ENCODE results near the gene DBF4B. TPM values are rescaled to one million over a fixed set of nuclear protein-coding genes. Genes with fewer than 3 reads are reported as not detected.
A peak's percentile ranks its signal among the peaks of the same experiment; 100 is the strongest.

The DBF4B gene
- total RNA-seq, 1 donor from 2014 or later: 27.7 TPM

- H3K4me3 Mint-ChIP-seq: no peak overlapping the region
- no peak overlapping the region for H3K27ac Mint-ChIP-seq
- H3K36me3 Mint-ChIP-seq: no peaks in the 10 kb centered on the region
- H3K4me1 Mint-ChIP-seq (ENCODE audit: unreplicated experiment): no peaks in the 10 kb centered on the region
- H3K27me3 Mint-ChIP-seq: peaks cover 10% of the 10 kb centered on the region
- DNase-seq (ENCODE audit: extremely low spot score, unreplicated experiment): no peak
- H3K9me3 Mint-ChIP-seq: no peaks in the 10 kb centered on the region
- TF ChIP-seq CTCF (conservative IDR thresholded peaks at IDR 0.05): no peak
Observed at GRCh38 chr17:44765965-44766364, 57.5 kb downstream of the DBF4B start.

GRCh38 chr17:44766409-44767038 is 58.1 kb downstream of the DBF4B start:
- Mint-ChIP-seq H3K4me1 (ENCODE audit: unreplicated experiment) (no peaks in the 10 kb centered on the region), H3K36me3 (no peaks in the 10 kb centered on the region), H3K27me3 (peaks cover 4% of the 10 kb centered on the region), H3K9me3 (no peaks in the 10 kb centered on the region), H3K27ac (no peak overlapping the region), H3K4me3 (no peak overlapping the region)
- TF ChIP-seq CTCF (conservative IDR thresholded peaks at IDR 0.05): no peak
- DNase-seq (ENCODE audit: extremely low spot score, unreplicated experiment): no peak

GRCh38 chr17:44767493-44767892 is 59.0 kb downstream of the DBF4B start:
- Mint-ChIP-seq H3K27ac (no peak overlapping the region), H3K4me1 (ENCODE audit: unreplicated experiment) (no peaks in the 10 kb centered on the region), H3K36me3 (no peaks in the 10 kb centered on the region), H3K27me3 (peaks cover 1% of the 10 kb centered on the region), H3K9me3 (no peaks in the 10 kb centered on the region), H3K4me3 (no peak overlapping the region)
- TF ChIP-seq CTCF (conservative IDR thresholded peaks at IDR 0.05): no peak
- DNase-seq (ENCODE audit: extremely low spot score, unreplicated experiment): no peak

GRCh38 chr17:44768505-44769142 is 60.2 kb downstream of the DBF4B start:
- no peak overlapping the region for H3K27ac Mint-ChIP-seq
- H3K4me3 Mint-ChIP-seq: no peak overlapping the region
- no peak for TF ChIP-seq CTCF (conservative IDR thresholded peaks at IDR 0.05)
- H3K36me3 Mint-ChIP-seq: no peaks in the 10 kb centered on the region
- DNase-seq (ENCODE audit: extremely low spot score, unreplicated experiment): no peak
- H3K4me1 Mint-ChIP-seq (ENCODE audit: unreplicated experiment): no peaks in the 10 kb centered on the region
- no peaks in the 10 kb centered on the region for H3K9me3 Mint-ChIP-seq
- no peaks in the 10 kb centered on the region for H3K27me3 Mint-ChIP-seq

- DNase-seq (ENCODE audit: extremely low spot score, unreplicated experiment): peak; percentile 62
- Mint-ChIP-seq H3K9me3 (no peaks in the 10 kb centered on the region), H3K4me3 (no peak overlapping the region), H3K27me3 (no peaks in the 10 kb centered on the region), H3K4me1 (ENCODE audit: unreplicated experiment) (no peaks in the 10 kb centered on the region), H3K27ac (no peak overlapping the region), H3K36me3 (no peaks in the 10 kb centered on the region)
- TF ChIP-seq CTCF (conservative IDR thresholded peaks at IDR 0.05): no peak
Observed at GRCh38 chr17:44769230-44769629, 60.8 kb downstream of the DBF4B start.

Measured in type B pancreatic cell (in vitro differentiated cells).